H9 (cell line): ENCODE results near the gene SYNE2. TPM values are rescaled to one million over a fixed set of nuclear protein-coding genes. Genes with fewer than 3 reads are reported as not detected.

Experiments used
- DNase-seq: peaks from one replicate; pipeline ENCODE4 v3.0.0-alpha.2; 2017
- H2AFZ ChIP-seq: one replicate; pipeline ENCODE4 v1.6.1; 2013; ENCODE audit warnings: mild to moderate bottlenecking, low read length, control low read depth, moderate library complexity
- H2AK5ac ChIP-seq: 2 replicates; pipeline ENCODE4 v1.6.1; 2013; ENCODE audit warnings: low read length, control low read depth, mixed read lengths; ENCODE audit not compliant: insufficient read length
- H2BK120ac ChIP-seq: one replicate; pipeline ENCODE4 v1.6.1; 2013; ENCODE audit warnings: low read depth, mild to moderate bottlenecking, low read length, control low read depth, inconsistent platforms; ENCODE audit not compliant: poor library complexity, severe bottlenecking
- H2BK12ac ChIP-seq: 2 replicates; pipeline ENCODE4 v1.6.1; 2013; ENCODE audit warnings: low read length, control low read depth, mixed read lengths, low read depth; ENCODE audit not compliant: insufficient read length
- H2BK15ac ChIP-seq: 2 replicates; pipeline ENCODE4 v1.6.1; 2013; ENCODE audit warnings: low read depth, low read length, control low read depth
- H2BK20ac ChIP-seq: one replicate; pipeline ENCODE4 v1.6.1; 2013; ENCODE audit warnings: low read depth, mild to moderate bottlenecking, low read length, control low read depth, inconsistent platforms; ENCODE audit not compliant: poor library complexity, severe bottlenecking
- H2BK5ac ChIP-seq: 2 replicates; pipeline ENCODE4 v1.6.1; 2013; ENCODE audit warnings: low read length, control low read depth, mixed read lengths; ENCODE audit not compliant: insufficient read length
- H3K14ac ChIP-seq: 2 replicates; pipeline ENCODE4 v1.6.1; 2013; ENCODE audit warnings: low read length, control low read depth; ENCODE audit not compliant: insufficient read depth
- H3K18ac ChIP-seq: 2 replicates; pipeline ENCODE4 v1.6.1; 2013; ENCODE audit warnings: low read depth, mild to moderate bottlenecking, mixed read lengths, low read length, control low read depth; ENCODE audit not compliant: insufficient read length
- H3K23ac ChIP-seq: 2 replicates; pipeline ENCODE4 v1.6.1; 2013; ENCODE audit warnings: low read length, control low read depth, mixed read lengths, low read depth; ENCODE audit not compliant: insufficient read length
- H3K23me2 ChIP-seq: 2 replicates; pipeline ENCODE4 v1.6.1; 2013; ENCODE audit warnings: low read depth, mild to moderate bottlenecking, mixed read lengths, low read length, control low read depth; ENCODE audit not compliant: insufficient read length, poor library complexity, severe bottlenecking
- H3K27ac ChIP-seq: 2 replicates; pipeline ENCODE4 v1.5.1; 2013; ENCODE audit warnings: low read length, control low read depth, mixed read lengths, low read depth; ENCODE audit not compliant: insufficient read length
- H3K27me3 ChIP-seq: 2 replicates; pipeline ENCODE4 v1.6.1; 2013; ENCODE audit warnings: low read length, control low read depth, inconsistent platforms; ENCODE audit not compliant: insufficient read depth
- H3K4ac ChIP-seq: 2 replicates; pipeline ENCODE4 v1.6.1; 2013; ENCODE audit warnings: low read depth, mild to moderate bottlenecking, control low read depth, inconsistent platforms, low read length, moderate library complexity
- H3K4me1 ChIP-seq: 2 replicates; pipeline ENCODE4 v1.6.1; 2013; ENCODE audit warnings: low read length, control low read depth, inconsistent platforms; ENCODE audit not compliant: insufficient read depth
- H3K4me2 ChIP-seq: 2 replicates; pipeline ENCODE4 v1.6.1; 2013; ENCODE audit warnings: low read length, control low read depth, mixed read lengths; ENCODE audit not compliant: insufficient read length, insufficient read depth
- H3K56ac ChIP-seq: 2 replicates; pipeline ENCODE4 v1.6.1; 2013; ENCODE audit warnings: low read depth, mild to moderate bottlenecking, mixed read lengths, low read length, control low read depth; ENCODE audit not compliant: insufficient read length
- H3K79me1 ChIP-seq: 2 replicates; pipeline ENCODE4 v1.6.1; 2013; ENCODE audit warnings: low read depth, mild to moderate bottlenecking, moderate library complexity, low read length, control low read depth, inconsistent platforms; ENCODE audit not compliant: insufficient read depth, poor library complexity, severe bottlenecking
- H3K79me2 ChIP-seq: 2 replicates; pipeline ENCODE4 v1.6.1; 2013; ENCODE audit warnings: low read length, control low read depth, inconsistent platforms; ENCODE audit not compliant: insufficient read depth
- H3K9ac ChIP-seq: 2 replicates; pipeline ENCODE4 v1.6.1; 2013; ENCODE audit warnings: low read length, control low read depth, mixed read lengths; ENCODE audit not compliant: insufficient read length; ENCODE audit errors: extremely low read depth
- H3K9me3 ChIP-seq: one replicate; pipeline ENCODE4 v1.6.1; 2013; ENCODE audit warnings: low read depth, low read length, inconsistent platforms; ENCODE audit not compliant: control insufficient read depth
- H3T11ph ChIP-seq: one replicate; pipeline ENCODE4 v1.6.1; 2013; ENCODE audit warnings: mild to moderate bottlenecking, low read length, control low read depth, inconsistent platforms
- H4K20me1 ChIP-seq: one replicate; pipeline ENCODE4 v1.6.1; 2013; ENCODE audit not compliant: control insufficient read depth, insufficient read length, insufficient read depth
- H4K5ac ChIP-seq: 2 replicates; pipeline ENCODE4 v1.6.1; 2013; ENCODE audit warnings: low read depth, mild to moderate bottlenecking, mixed read lengths, low read length, control low read depth; ENCODE audit not compliant: insufficient read length
- H4K8ac ChIP-seq: replicated peaks from 2 replicates; pipeline ENCODE4 v1.6.1; 2013; ENCODE audit warnings: low read length, control low read depth, mixed read lengths, low read depth; ENCODE audit not compliant: insufficient read length
- H4K91ac ChIP-seq: 2 replicates; pipeline ENCODE4 v1.6.1; 2013; ENCODE audit warnings: low read depth, mild to moderate bottlenecking, moderate library complexity, mixed read lengths, low read length, control low read depth; ENCODE audit not compliant: insufficient read length
- H3K27ac Mint-ChIP-seq, 3 experiments: 2 replicates in 2 of 3; 3 replicates in 1 of 3; pipeline ENCODE4 v1.8.0; 2020 to 2021; ENCODE audit warnings: mixed read lengths in 3 of 3, mild to moderate bottlenecking in 1 of 3, moderate library complexity in 1 of 3
- H3K27me3 Mint-ChIP-seq: 2 replicates; pipeline ENCODE4 v1.8.0; 2021; ENCODE audit warnings: low read depth, mild to moderate bottlenecking, moderate library complexity, mixed read lengths
- H3K36me3 Mint-ChIP-seq, 3 experiments: 2 replicates in 2 of 3; 3 replicates in 1 of 3; pipeline ENCODE4 v1.8.0; 2020 to 2021; ENCODE audit warnings: low read depth in 3 of 3, mixed read lengths in 3 of 3; ENCODE audit not compliant: insufficient read depth in 1 of 3
- H3K4me1 Mint-ChIP-seq, 2 experiments: 2 replicates each; pipeline ENCODE4 v1.8.0; 2020; ENCODE audit warnings: mixed read lengths in 2 of 2
- H3K4me3 Mint-ChIP-seq, 2 experiments: 2 replicates in 1 of 2; 3 replicates in 1 of 2; pipeline ENCODE4 v1.8.0; 2020 to 2021; ENCODE audit warnings: mild to moderate bottlenecking in 2 of 2, mixed read lengths in 2 of 2, moderate library complexity in 1 of 2
- H3K9me3 Mint-ChIP-seq, 2 experiments: 2 replicates in 1 of 2; 3 replicates in 1 of 2; pipeline ENCODE4 v1.8.0; 2020; ENCODE audit warnings: mild to moderate bottlenecking in 2 of 2, mixed read lengths in 2 of 2, moderate library complexity in 1 of 2
- WGBS: extraction: QIAGEN DNeasy Blood & Tissue Kit; methylation state at CpG from one replicate; pipeline ENCODE4 v1.1.7; 2013; ENCODE audit warnings: missing lambda C conversion rate, low lambda C conversion rate, mixed read lengths; ENCODE audit not compliant: insufficient read length; ENCODE audit errors: extremely low coverage; 5-methylcytosine and 5-hydroxymethylcytosine counted together
- total RNA-seq: library from RNA; stranded (reverse); gene quantifications from 2 replicates; pipeline ENCODE4 v1.2.1, GENCODE V29; 2021
- TF ChIP-seq, protein P1 (sequence below): fragments of 200-600 bp; sonication (generic); conservative IDR thresholded peaks from 3 replicates; pipeline ENCODE4 v1.8.0; 2021; ENCODE audit warnings: antibody characterized with exemption, mild to moderate bottlenecking

SYNE2 gene
- total RNA-seq, 1 experiment from 2014 or later: 43.3 TPM

DNA sequence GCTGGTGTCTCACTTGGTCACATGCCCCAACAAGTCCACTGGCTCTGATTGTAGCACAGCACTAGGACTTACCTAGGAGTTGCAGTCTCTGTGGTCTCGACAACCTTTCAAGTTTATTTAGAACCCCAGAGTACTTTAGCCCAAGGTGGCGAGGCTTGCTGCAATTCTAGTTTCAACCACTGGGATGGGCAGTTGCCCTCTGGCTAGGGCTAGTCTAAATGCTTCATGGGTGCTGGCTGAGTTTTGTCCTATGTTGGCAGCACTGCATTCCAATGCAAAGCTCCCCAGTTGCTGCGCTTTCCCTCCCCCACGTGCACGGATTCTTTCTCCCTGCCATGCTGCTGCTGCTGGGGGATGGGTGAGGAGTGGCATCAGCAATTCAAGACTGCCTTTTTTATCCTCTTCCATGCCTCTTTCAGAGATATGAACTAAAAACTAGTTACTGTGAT lies 207.9 kb downstream of the SYNE2 start:
- H3K27ac ChIP-seq: no peak overlapping the region
- Mint-ChIP-seq H3K4me1 (peaks cover 14 to 17% of the 10 kb centered on the region in 2 experiments), H3K27me3 (no peaks in the 10 kb centered on the region), H3K4me3 (peak overlapping the region in 1 of 2 experiments; percentile 6; a peak in 1 of 5 replicates), H3K36me3 (peaks cover 6 to 20% (median 19%) of the 10 kb centered on the region in 3 experiments; a peak in 4 of 7 replicates), H3K9me3 (no peaks in the 10 kb centered on the region), H3K27ac (peak overlapping the region; percentile 65 to 96 (median 89))
- H3K9ac ChIP-seq: no peak overlapping the region
- no peak overlapping the region for H3K4me2 ChIP-seq
- H3K79me2 ChIP-seq: no peaks in the 10 kb centered on the region
- H3K4me1 ChIP-seq: no peaks in the 10 kb centered on the region; the same call in 1 of the 2 replicates
- H3K27me3 ChIP-seq: no peaks in the 10 kb centered on the region
- no peaks in the 10 kb centered on the region for H3K79me1 ChIP-seq
- no CpG with 5 or more reads among the region's 5 CpGs for WGBS
- H2BK12ac ChIP-seq: no peak overlapping the region
- H2AK5ac ChIP-seq: no peak overlapping the region
- no peak overlapping the region for H3T11ph ChIP-seq
- peak overlapping the region; percentile 46 for H4K91ac ChIP-seq
- H3K9me3 ChIP-seq: no peaks in the 10 kb centered on the region
- H3K23ac ChIP-seq: no peak overlapping the region
- H3K56ac ChIP-seq: no peak overlapping the region
- H2AFZ ChIP-seq: no peak overlapping the region
- H3K18ac ChIP-seq: peak overlapping the region; percentile 71
- no peak overlapping the region for H2BK20ac ChIP-seq
- H4K20me1 ChIP-seq: peaks cover 3% of the 10 kb centered on the region
- H2BK5ac ChIP-seq: no peak overlapping the region
- TF ChIP-seq, protein P1, sequence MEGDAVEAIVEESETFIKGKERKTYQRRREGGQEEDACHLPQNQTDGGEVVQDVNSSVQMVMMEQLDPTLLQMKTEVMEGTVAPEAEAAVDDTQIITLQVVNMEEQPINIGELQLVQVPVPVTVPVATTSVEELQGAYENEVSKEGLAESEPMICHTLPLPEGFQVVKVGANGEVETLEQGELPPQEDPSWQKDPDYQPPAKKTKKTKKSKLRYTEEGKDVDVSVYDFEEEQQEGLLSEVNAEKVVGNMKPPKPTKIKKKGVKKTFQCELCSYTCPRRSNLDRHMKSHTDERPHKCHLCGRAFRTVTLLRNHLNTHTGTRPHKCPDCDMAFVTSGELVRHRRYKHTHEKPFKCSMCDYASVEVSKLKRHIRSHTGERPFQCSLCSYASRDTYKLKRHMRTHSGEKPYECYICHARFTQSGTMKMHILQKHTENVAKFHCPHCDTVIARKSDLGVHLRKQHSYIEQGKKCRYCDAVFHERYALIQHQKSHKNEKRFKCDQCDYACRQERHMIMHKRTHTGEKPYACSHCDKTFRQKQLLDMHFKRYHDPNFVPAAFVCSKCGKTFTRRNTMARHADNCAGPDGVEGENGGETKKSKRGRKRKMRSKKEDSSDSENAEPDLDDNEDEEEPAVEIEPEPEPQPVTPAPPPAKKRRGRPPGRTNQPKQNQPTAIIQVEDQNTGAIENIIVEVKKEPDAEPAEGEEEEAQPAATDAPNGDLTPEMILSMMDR: peak; percentile 79
- no peak overlapping the region for H4K5ac ChIP-seq
- H2BK120ac ChIP-seq: peak overlapping the region; percentile 75
- H3K23me2 ChIP-seq: no peaks in the 10 kb centered on the region
- H2BK15ac ChIP-seq: no peak overlapping the region
- no peak overlapping the region for H4K8ac ChIP-seq
- H3K14ac ChIP-seq: peak overlapping the region; percentile 80; the same call in 1 of the 2 replicates
- peak; percentile 89 for DNase-seq
- H3K4ac ChIP-seq: no peak overlapping the region
